GM13977 (cell line): Measurements from ENCODE around the gene ALDH1L2.

Experiments
- DNase-seq: peaks from one replicate; pipeline ENCODE4 v3.0.0; 2012; ENCODE audit warnings: low spot score
- CTCF ChIP-seq: IDR thresholded peaks from 2 replicates; pipeline ENCODE4 v1.5.1; 2012; ENCODE audit warnings: mild to moderate bottlenecking, control low read depth; ENCODE audit not compliant: insufficient read depth; ENCODE audit errors: extremely low read depth, missing control alignments
- in situ Hi-C: fragments of 300-500 bp; cut with MboI; formaldehyde crosslinking; loops from one replicate; pipeline ENCODE4 v1.12.0; 2022; ENCODE audit warnings: low sequenced_read_pairs, low pct_unique_long_range_greater_than_20kb, mixed read lengths, inconsistent platforms; ENCODE audit not compliant: unreplicated experiment

Gene ALDH1L2

GRCh38 chr12:105085501-105085900 lies 1.2 kb upstream of the ALDH1L2 start:
- DNase-seq = no peak
- TF ChIP-seq CTCF = no peak
- in situ Hi-C loops = no loop called here

DNA sequence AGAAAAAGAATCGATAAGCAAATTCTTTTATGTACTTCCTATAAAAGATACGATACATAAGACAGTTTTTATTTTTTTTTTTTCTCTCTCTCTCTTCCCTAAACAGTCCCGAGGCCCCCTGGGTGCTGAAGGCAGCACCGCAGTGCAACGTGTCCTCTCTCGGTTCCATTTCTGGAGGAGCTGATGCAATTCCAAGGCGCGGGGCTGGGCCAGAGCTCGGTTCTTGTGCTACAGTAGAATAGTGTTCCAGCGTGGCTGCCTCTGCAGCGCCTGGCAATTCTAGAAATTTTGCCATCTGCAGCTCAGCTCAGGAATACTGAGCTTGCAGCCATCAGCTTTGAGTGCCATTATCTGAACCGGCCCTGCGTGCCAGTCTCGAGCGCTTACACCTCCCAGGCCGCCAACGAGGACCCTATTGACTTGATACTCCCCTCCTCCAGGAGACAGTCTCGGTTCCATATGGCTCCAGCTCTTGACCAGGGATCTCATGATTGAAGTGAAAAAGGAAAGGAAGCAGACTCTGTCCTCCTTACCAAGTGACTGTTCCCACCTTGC lies 630 bp downstream of the ALDH1L2 start:
- in situ Hi-C loops = no loop called here
- DNase-seq = peak; percentile 22
- no peak for TF ChIP-seq CTCF

GRCh38 chr12:105083031-105083430 lies 1.2 kb downstream of the ALDH1L2 start:
- TF ChIP-seq CTCF = no peak
- in situ Hi-C loops = no loop called here
- no peak for DNase-seq

DNA sequence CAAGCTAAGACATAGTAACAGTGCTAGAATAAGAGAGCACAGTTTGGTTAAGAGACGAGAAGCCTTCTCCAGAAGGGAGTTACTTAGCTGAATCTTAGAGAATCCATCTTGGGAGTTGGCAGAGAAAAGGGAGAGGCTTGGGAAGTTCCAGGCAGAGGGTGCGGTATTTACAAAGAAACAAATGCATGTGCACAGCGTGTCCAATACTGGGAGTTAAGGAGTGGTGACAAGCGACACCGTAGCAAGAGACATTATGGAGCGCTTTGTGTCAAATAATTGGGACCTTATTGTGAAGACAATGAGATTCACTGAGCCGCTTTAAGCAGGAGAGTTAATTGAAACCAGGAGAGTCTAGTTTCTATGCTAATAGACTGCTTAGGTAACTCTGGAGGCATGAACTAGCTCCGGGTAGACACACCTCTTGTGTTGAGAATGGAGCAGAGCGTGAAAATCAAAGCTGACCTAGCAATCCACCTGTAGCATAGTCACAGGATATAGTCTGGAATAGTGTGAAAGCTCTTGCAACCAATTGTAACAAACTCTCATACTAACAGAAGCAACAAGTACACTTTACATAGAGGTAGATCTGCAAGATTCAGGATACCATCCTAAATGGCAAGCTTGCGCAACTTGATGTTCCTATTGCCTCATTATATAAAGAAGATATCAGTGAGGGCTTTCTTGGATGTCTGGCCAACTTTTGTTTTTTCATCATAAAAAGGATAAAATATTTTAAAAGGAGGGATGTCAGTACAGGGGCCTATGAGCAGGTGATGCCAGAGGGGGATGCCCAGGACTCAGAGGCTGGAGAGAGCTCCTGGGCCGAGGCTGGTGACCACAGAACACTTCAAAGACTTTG lies 5.3 kb downstream of the ALDH1L2 start:
- DNase-seq = no peak

GRCh38 chr12:105077435-105077834 lies 6.8 kb downstream of the ALDH1L2 start:
- no peak for DNase-seq
- in situ Hi-C loops = no loop called here
- no peak for TF ChIP-seq CTCF

More for the DNA sequence above, 5.3 kb downstream of the ALDH1L2 start:
- TF ChIP-seq CTCF = no peak
- in situ Hi-C loops = no loop called here

DNA sequence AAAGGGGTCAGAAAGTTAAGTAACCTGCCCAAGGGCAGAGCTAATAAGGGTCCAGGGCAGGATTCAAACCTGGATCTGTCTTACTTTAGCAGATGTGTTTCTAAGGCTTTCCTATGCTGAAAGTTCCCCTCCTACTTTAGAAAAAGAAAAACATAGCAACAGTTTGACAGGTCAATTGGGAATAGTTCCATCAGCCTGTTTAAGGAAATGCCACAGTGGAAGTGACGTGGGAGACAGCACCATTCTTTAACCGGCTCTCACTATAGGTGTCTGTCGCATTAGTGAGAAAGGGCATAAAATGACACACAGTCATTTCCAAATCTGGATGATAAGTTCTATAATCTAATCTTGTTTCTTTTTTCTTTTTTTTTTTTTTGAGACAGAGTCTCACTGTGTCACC lies 7.3 kb downstream of the ALDH1L2 start:
- TF ChIP-seq CTCF = no peak
- in situ Hi-C loops = no loop called here
- DNase-seq = no peak
